H1 (cell line): ENCODE measurements around the gene SYT6. TPM values are rescaled to one million over a fixed set of nuclear protein-coding genes. Genes with fewer than 3 reads are reported as not detected.

Source experiments
- CTCF ChIA-PET: fragments of 300-600 bp; sonication (Branson Sonifier 250); formaldehyde crosslinking; loops from one replicate; lab custom pipeline; 2021; ENCODE audit not compliant: partially characterized antibody; lab: Charles Lee
- POLR2A ChIA-PET: fragments of 300-600 bp; sonication (Branson Sonifier 250); formaldehyde crosslinking; loops from one replicate; lab custom pipeline; 2021; ENCODE audit warnings: inconsistent platforms; ENCODE audit not compliant: partially characterized antibody; lab: Charles Lee
- DNase-seq, 2 experiments: peaks; one replicate each; pipeline versions ENCODE4 v3.0.0 to v3.0.0-alpha.2; 2010 to 2022; ENCODE audit warnings: low spot score in 2 of 2, low read depth in 1 of 2, mixed read lengths in 1 of 2
- FAIRE-seq: peaks from 2 replicates; lab custom pipeline; 2011; peaks lifted over from hg19 to GRCh38; lab: Jason Lieb, UNC
- H2AFZ ChIP-seq: 2 replicates; pipeline ENCODE4 v1.8.1; 2012; ENCODE audit warnings: low read length, inconsistent platforms
- H2AK5ac ChIP-seq: 2 replicates; pipeline ENCODE4 v1.6.1; 2013; ENCODE audit warnings: low read depth, low read length
- H2BK120ac ChIP-seq: replicated peaks from 2 replicates; pipeline ENCODE3; 2013; ENCODE audit warnings: low read depth, low read length, inconsistent platforms
- H2BK12ac ChIP-seq: 2 replicates; pipeline ENCODE4 v1.6.1; 2013; ENCODE audit warnings: low read depth, low read length
- H2BK15ac ChIP-seq: 2 replicates; pipeline ENCODE4 v1.6.1; 2013; ENCODE audit warnings: low read length
- H2BK20ac ChIP-seq: 2 replicates; pipeline ENCODE4 v1.6.1; 2013; ENCODE audit warnings: low read length
- H2BK5ac ChIP-seq: 2 replicates; pipeline ENCODE4 v1.6.1; 2013; ENCODE audit warnings: low read depth, low read length
- H3K14ac ChIP-seq: 2 replicates; pipeline ENCODE4 v1.6.1; 2013; ENCODE audit warnings: inconsistent platforms; ENCODE audit not compliant: insufficient read length
- H3K18ac ChIP-seq: 2 replicates; pipeline ENCODE4 v1.6.1; 2013; ENCODE audit warnings: low read length; ENCODE audit errors: extremely low read depth
- H3K23ac ChIP-seq: 2 replicates; pipeline ENCODE4 v1.6.1; 2013; ENCODE audit warnings: inconsistent platforms; ENCODE audit not compliant: insufficient read length
- H3K23me2 ChIP-seq: 2 replicates; pipeline ENCODE4 v1.6.1; 2013; ENCODE audit warnings: low read depth, low read length
- H3K27ac ChIP-seq: 2 replicates; pipeline ENCODE4 v1.6.1; 2011; ENCODE audit warnings: low read depth, low read length, inconsistent platforms
- H3K27me3 ChIP-seq, 4 experiments: replicated peaks in 1 of 4; 1 replicate in 1 of 4; 2 replicates in 3 of 4; pipeline versions ENCODE4 v1.6.1 to v1.8.1; 2011 to 2013; ENCODE audit warnings: low read length in 3 of 4, mild to moderate bottlenecking in 3 of 4, inconsistent platforms in 2 of 4, mixed read lengths in 2 of 4, moderate library complexity in 1 of 4; ENCODE audit not compliant: control insufficient read depth in 3 of 4, insufficient read depth in 3 of 4; ENCODE audit errors: extremely low read depth in 1 of 4
- H3K36me3 ChIP-seq, 4 experiments: 2 replicates each; pipeline versions ENCODE4 v1.6.1 to v1.8.1; 2011 to 2013; ENCODE audit warnings: mild to moderate bottlenecking in 4 of 4, low read length in 3 of 4, moderate library complexity in 2 of 4, control low read depth in 1 of 4, inconsistent platforms in 1 of 4; ENCODE audit not compliant: insufficient read depth in 4 of 4, control insufficient read depth in 2 of 4
- H3K4ac ChIP-seq: replicated peaks from 2 replicates; pipeline ENCODE3; 2013; ENCODE audit warnings: low read length, low read depth, mixed read lengths, inconsistent platforms; ENCODE audit not compliant: insufficient read length
- H3K4me1 ChIP-seq, 4 experiments: replicated peaks in 1 of 4; 1 replicate in 1 of 4; 2 replicates in 3 of 4; pipeline versions ENCODE4 v1.6.1 to v1.8.1; 2011 to 2013; ENCODE audit warnings: low read length in 3 of 4, inconsistent platforms in 2 of 4, mixed read lengths in 1 of 4; ENCODE audit not compliant: insufficient read depth in 4 of 4, control insufficient read depth in 3 of 4
- H3K4me2 ChIP-seq, 2 experiments: 2 replicates each; pipeline versions ENCODE4 v1.6.1 to v1.8.1; 2011 to 2013; ENCODE audit warnings: low read depth in 2 of 2, low read length in 2 of 2, control low read depth in 1 of 2, inconsistent platforms in 1 of 2, mild to moderate bottlenecking in 1 of 2; ENCODE audit not compliant: insufficient read depth in 1 of 2
- H3K4me3 ChIP-seq, 4 experiments: fragments of 200-600, 300-600 bp in 1 of 4; sonication (generic), shearing (Covaris generic), sonication (Bioruptor Twin) in 1 of 4; 2 replicates each; pipeline versions ENCODE4 v1.5.1 to v1.8.1; 2011 to 2016; ENCODE audit warnings: low read length in 4 of 4, low read depth in 3 of 4, control low read depth in 2 of 4, inconsistent platforms in 2 of 4, mild to moderate bottlenecking in 2 of 4, mixed read lengths in 1 of 4, moderate library complexity in 1 of 4; ENCODE audit not compliant: insufficient read depth in 2 of 4; ENCODE audit errors: extremely low read depth in 1 of 4
- H3K56ac ChIP-seq: replicated peaks from 2 replicates; pipeline ENCODE3; 2013; ENCODE audit warnings: low read depth, mild to moderate bottlenecking, mixed read lengths, low read length, inconsistent platforms; ENCODE audit not compliant: insufficient read length
- H3K79me1 ChIP-seq: 2 replicates; pipeline ENCODE4 v1.6.1; 2013; ENCODE audit warnings: low read depth, low read length, control low read depth
- H3K79me2 ChIP-seq, 2 experiments: 2 replicates each; pipeline versions ENCODE4 v1.6.1 to v1.8.1; 2012 to 2013; ENCODE audit warnings: low read length in 2 of 2, mild to moderate bottlenecking in 2 of 2, inconsistent platforms in 1 of 2; ENCODE audit not compliant: insufficient read depth in 2 of 2, control insufficient read depth in 1 of 2
- H3K9ac ChIP-seq, 4 experiments: replicated peaks in 1 of 4; 1 replicate in 1 of 4; 2 replicates in 3 of 4; pipeline versions ENCODE4 v1.6.1 to v1.8.1; 2011 to 2013; ENCODE audit warnings: low read depth in 3 of 4, low read length in 3 of 4, control low read depth in 2 of 4, mild to moderate bottlenecking in 2 of 4, moderate library complexity in 2 of 4, inconsistent platforms in 1 of 4; ENCODE audit errors: extremely low read depth in 1 of 4
- H3K9me3 ChIP-seq, 2 experiments: 2 replicates each; pipeline versions ENCODE4 v1.6.1 to v1.8.1; 2012 to 2013; ENCODE audit warnings: mild to moderate bottlenecking in 2 of 2, moderate library complexity in 2 of 2, control low read depth in 1 of 2, inconsistent platforms in 1 of 2, low read depth in 1 of 2, low read length in 1 of 2, mixed read lengths in 1 of 2; ENCODE audit not compliant: insufficient read depth in 2 of 2
- H4K20me1 ChIP-seq, 2 experiments: replicated peaks in 1 of 2; 2 replicates each; pipeline versions ENCODE3 to v1.8.1; 2011 to 2013; ENCODE audit warnings: inconsistent platforms in 2 of 2, low read length in 2 of 2, mild to moderate bottlenecking in 1 of 2; ENCODE audit not compliant: insufficient read depth in 2 of 2, control insufficient read depth in 1 of 2
- H4K5ac ChIP-seq: 2 replicates; pipeline ENCODE4 v1.6.1; 2013; ENCODE audit warnings: low read length, low read depth, mixed read lengths, inconsistent platforms; ENCODE audit not compliant: insufficient read length
- H4K8ac ChIP-seq: 2 replicates; pipeline ENCODE4 v1.8.0; 2013; ENCODE audit warnings: mild to moderate bottlenecking, moderate library complexity, low read length, inconsistent platforms; ENCODE audit not compliant: insufficient read depth; ENCODE audit errors: extremely low read depth
- H4K91ac ChIP-seq: replicated peaks from 2 replicates; pipeline ENCODE3; 2013; ENCODE audit warnings: low read length, mixed read lengths, inconsistent platforms; ENCODE audit not compliant: insufficient read length
- SAP30 ChIP-seq: fragments of 300-600 bp; sonication (generic); IDR thresholded peaks from 2 replicates; pipeline ENCODE4 v1.7.1; 2012; ENCODE audit warnings: low read length, moderate library complexity, mild to moderate bottlenecking, inconsistent platforms; ENCODE audit not compliant: insufficient read depth, insufficient replicate concordance
- WGBS, 2 experiments: shearing (Covaris generic) in 1 of 2; methylation state at CpG; one replicate each; pipeline versions ENCODE4 v1.1.6 to v1.1.7; 2013 to 2015; ENCODE audit warnings: low lambda C conversion rate in 2 of 2, mixed read lengths in 2 of 2, inconsistent platforms in 1 of 2, low coverage in 1 of 2, missing lambda C conversion rate in 1 of 2; ENCODE audit not compliant: insufficient replicate concordance in 2 of 2, insufficient coverage in 1 of 2, insufficient read length in 1 of 2; ENCODE audit errors: extremely low coverage in 1 of 2, missing lambda C conversion rate in 1 of 2; 5-methylcytosine and 5-hydroxymethylcytosine counted together
- polyA plus RNA-seq, 7 experiments: library from polyadenylated mRNA; depleted of rRNA in 3 of 7; stranded (reverse) in 5 of 7; unstranded in 2 of 7; fragments of >200 nt in 5 of 7; fragments of 200-250 nt in 2 of 7; gene quantifications; 1 replicate in 5 of 7; 2 replicates in 1 of 7; 4 replicates in 1 of 7; pipeline versions ENCODE4 v1.2.1 to v1.2.3, GENCODE V29; 2011 to 2013; ENCODE audit warnings: missing spikeins in 2 of 7, mixed read lengths in 2 of 7
- total RNA-seq: library from RNA; stranded (reverse); fragmentation: NEBNext Ultra II Directional; extraction: Animal tissue kit (Norgen Biotek cat#: 25700); gene quantifications from 2 replicates; pipeline ENCODE4 v1.2.1, GENCODE V29; 2021

Gene SYT6
- total and polyA plus RNA-seq, 2 of the 8 experiments (the other 6 are each of a cell fraction or from before 2014, with no cell fraction given) = 33.7 to 83.5 TPM

DNA sequence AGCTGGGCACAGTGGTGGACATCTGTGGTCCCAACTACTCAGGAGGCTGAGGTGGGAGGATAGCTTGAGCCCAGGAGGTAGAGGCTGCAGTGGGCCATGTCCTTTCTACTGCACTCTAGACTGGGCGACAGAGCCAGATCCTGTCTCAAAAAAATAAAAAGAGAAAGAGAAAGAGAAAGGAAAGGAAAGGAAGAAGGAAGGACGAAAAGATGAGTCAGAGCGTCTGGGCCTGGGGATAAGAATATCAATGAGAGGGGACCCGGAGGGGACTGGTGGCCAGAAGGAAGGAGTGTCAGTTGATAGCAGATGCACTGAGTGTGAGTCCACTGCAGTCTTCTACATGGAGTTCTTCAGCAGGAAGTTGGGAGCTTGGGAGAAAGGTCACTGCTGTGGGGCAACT lies 75.6 kb downstream of the SYT6 start:
- DNase-seq = no peak
- no peak overlapping the region; the same call in 1 of the 2 replicates for H2BK5ac ChIP-seq
- H2AFZ ChIP-seq = no peak overlapping the region
- no peak overlapping the region for H2BK12ac ChIP-seq
- H3K23ac ChIP-seq = no peak overlapping the region
- H4K91ac ChIP-seq = no peak overlapping the region
- no peaks in the 10 kb centered on the region for H4K20me1 ChIP-seq
- H3K27ac ChIP-seq = no peak overlapping the region
- no peak overlapping the region; the same call in 1 of the 2 replicates for H3K18ac ChIP-seq
- 93% methylated on average over 4 of the region's 4 CpGs; no CpG with 5 or more reads in 1 of the 2 experiments for WGBS, 2 experiments
- no peak overlapping the region for H3K4me2 ChIP-seq
- H4K8ac ChIP-seq = no peak overlapping the region
- ChIA-PET POLR2A (interaction anchor here (5.9 kb wide), 1 partner anchor 42 kb away, joined by 47 read pairs; no protein-coding TSS in a partner anchor), CTCF (interaction anchor here (1.3 kb wide), 1 partner anchor 10 kb away, joined by 6 read pairs; no protein-coding TSS in a partner anchor)
- H3K4me3 ChIP-seq = no peak overlapping the region
- no peaks in the 10 kb centered on the region for H3K79me1 ChIP-seq
- no peak overlapping the region for H4K5ac ChIP-seq
- no peak overlapping the region for H2BK15ac ChIP-seq
- no peak for FAIRE-seq
- no peak overlapping the region for H2AK5ac ChIP-seq
- H3K14ac ChIP-seq = no peak overlapping the region
- H3K27me3 ChIP-seq = no peaks in the 10 kb centered on the region; a peak in 1 of 7 replicates
- no peak overlapping the region for H3K56ac ChIP-seq
- no peak overlapping the region for H2BK120ac ChIP-seq
- peaks cover 19 to 49% (median 41%) of the 10 kb centered on the region in 4 experiments for H3K4me1 ChIP-seq
- H3K23me2 ChIP-seq = peaks cover 7% of the 10 kb centered on the region; the same call in 1 of the 2 replicates
- H3K9ac ChIP-seq = no peak overlapping the region
- no peak overlapping the region for H3K4ac ChIP-seq
- peaks cover 0 to under 1% (median 0%) of the 10 kb centered on the region in 4 experiments; a peak in 2 of 8 replicates for H3K36me3 ChIP-seq
- H3K9me3 ChIP-seq = peaks cover 1 to 6% of the 10 kb centered on the region in 2 experiments
- no peak overlapping the region; the same call in 1 of the 2 replicates for H2BK20ac ChIP-seq
- H3K79me2 ChIP-seq = no peaks in the 10 kb centered on the region
- TF ChIP-seq SAP30 = no peak
